Erythroblast (primary cell): Measurements from ENCODE around the gene SRGAP2C.
"Not testable (repeated sequence)": the region's sequence is repeated elsewhere in the genome, so short reads cannot be mapped to it uniquely, and the experiment has no call there.

ENCODE experiments used
- DNase-seq, 2 experiments: peaks; one replicate each; lab custom pipeline; 2025; lab: John Stamatoyannopoulos, UW

SRGAP2C gene

GRCh38 chr1:121279548-121279898 lies 94.7 kb downstream of the SRGAP2C start:
- DNase-seq: not testable (repeated sequence)

- not testable (repeated sequence) for DNase-seq
Measured at GRCh38 chr1:121280699-121281317, 96.0 kb downstream of the SRGAP2C start.

GRCh38 chr1:121281480-121281879 lies 96.7 kb downstream of the SRGAP2C start:
- not testable (repeated sequence) for DNase-seq

GRCh38 chr1:121283587-121284180 lies 98.9 kb downstream of the SRGAP2C start:
- not testable (repeated sequence) for DNase-seq

- DNase-seq: not testable (repeated sequence)
Measured at GRCh38 chr1:121292590-121292989, 107.8 kb downstream of the SRGAP2C start.

- DNase-seq: not testable (repeated sequence)
Measured at GRCh38 chr1:121293263-121294204, 108.8 kb downstream of the SRGAP2C start.

GRCh38 chr1:121294205-121294570 lies 109.4 kb downstream of the SRGAP2C start:
- not testable (repeated sequence) for DNase-seq

- DNase-seq: not testable (repeated sequence)
Measured at GRCh38 chr1:121296563-121296962, 111.8 kb downstream of the SRGAP2C start.

GRCh38 chr1:121298529-121298928 lies 113.8 kb downstream of the SRGAP2C start:
- DNase-seq: not testable (repeated sequence)

GRCh38 chr1:121299514-121300149 lies 114.9 kb downstream of the SRGAP2C start:
- not testable (repeated sequence) for DNase-seq

- not testable (repeated sequence) for DNase-seq
Measured at GRCh38 chr1:121301876-121302275, 117.1 kb downstream of the SRGAP2C start.

- not testable (repeated sequence) for DNase-seq
Measured at GRCh38 chr1:121307759-121308158, 123.0 kb downstream of the SRGAP2C start.

- not testable (repeated sequence) for DNase-seq
Measured at GRCh38 chr1:121315509-121315908, 130.7 kb downstream of the SRGAP2C start.

- DNase-seq: not testable (repeated sequence)
Measured at GRCh38 chr1:121316081-121316480, 131.3 kb downstream of the SRGAP2C start.

- peak; percentile 53 to 60 for DNase-seq
Measured at GRCh38 chr1:121317491-121318468, 133.0 kb downstream of the SRGAP2C start.

GRCh38 chr1:121318687-121319086 lies 133.9 kb downstream of the SRGAP2C start:
- not testable (repeated sequence) for DNase-seq

- DNase-seq: not testable (repeated sequence)
Measured at GRCh38 chr1:121321660-121322059, 136.9 kb downstream of the SRGAP2C start.

- DNase-seq: not testable (repeated sequence)
Measured at GRCh38 chr1:121324726-121325125, 140.0 kb downstream of the SRGAP2C start.

- not testable (repeated sequence) for DNase-seq
Measured at GRCh38 chr1:121332141-121332540, 147.4 kb downstream of the SRGAP2C start.
